HG02642 (cell line): ENCODE results near the gene FXYD4.
A peak's percentile ranks its signal among the peaks of the same experiment; 100 is the strongest.
"Not testable (repeated sequence)": the region's sequence is repeated elsewhere in the genome, so short reads cannot be mapped to it uniquely, and the experiment has no call there.

Experiments used
- ATAC-seq: cut with Tn5 transposase; IDR thresholded peaks from one replicate; pipeline ENCODE4 v1.9.1; 2021; ENCODE audit warnings: mild to moderate bottlenecking; ENCODE audit not compliant: unreplicated experiment, poor library complexity

The FXYD4 gene, protein sequence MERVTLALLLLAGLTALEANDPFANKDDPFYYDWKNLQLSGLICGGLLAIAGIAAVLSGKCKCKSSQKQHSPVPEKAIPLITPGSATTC

DNA sequence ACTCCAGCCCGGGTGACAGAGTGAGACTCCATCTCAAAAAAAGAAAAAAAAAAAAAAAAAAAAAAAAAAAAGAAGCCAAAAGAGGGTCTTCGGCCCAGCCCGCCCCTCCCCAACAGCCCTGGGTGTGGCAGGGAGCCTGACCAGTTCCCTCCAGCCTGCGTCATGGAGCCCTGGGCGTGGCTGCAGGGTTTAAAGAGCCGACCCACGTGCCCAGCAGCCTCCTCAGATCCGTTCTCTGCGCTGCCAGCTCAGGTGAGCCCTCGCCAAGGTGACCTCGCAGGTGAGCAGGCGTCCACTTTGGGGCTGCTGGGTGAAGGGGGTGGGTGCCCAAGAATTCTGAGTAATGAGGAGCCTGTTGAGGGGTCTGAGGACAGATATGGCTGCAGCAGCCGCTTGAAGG lies at the start of gene FXYD4:
TSS of gene FXYD4 (plus strand) at position 219 of the 400 bp plus-strand sequence. CDS start 2,111 bp downstream, outside the sequence.
- ATAC-seq, result no peak

DNA sequence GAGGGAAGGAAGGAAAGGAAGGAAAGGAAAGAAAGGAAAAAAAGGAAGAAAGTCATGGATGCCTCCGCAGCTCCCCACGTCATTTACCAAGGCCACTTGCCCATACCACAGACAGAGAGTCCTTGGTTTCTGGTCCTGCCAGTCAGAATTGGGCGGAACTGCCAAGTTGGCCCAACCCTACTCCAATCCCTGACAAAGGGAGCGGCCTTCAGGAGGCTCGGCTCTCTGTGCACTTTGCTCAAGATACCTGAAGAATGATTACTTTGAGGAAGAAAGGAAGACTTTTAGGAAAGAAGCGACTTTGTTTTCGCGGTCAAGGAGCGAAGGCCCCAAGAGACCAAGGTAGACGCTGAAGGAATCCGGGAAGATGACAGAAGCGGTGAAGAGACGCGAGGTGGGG lies 49.1 kb upstream of the FXYD4 start:
- ATAC-seq, result peak; percentile 11

DNA sequence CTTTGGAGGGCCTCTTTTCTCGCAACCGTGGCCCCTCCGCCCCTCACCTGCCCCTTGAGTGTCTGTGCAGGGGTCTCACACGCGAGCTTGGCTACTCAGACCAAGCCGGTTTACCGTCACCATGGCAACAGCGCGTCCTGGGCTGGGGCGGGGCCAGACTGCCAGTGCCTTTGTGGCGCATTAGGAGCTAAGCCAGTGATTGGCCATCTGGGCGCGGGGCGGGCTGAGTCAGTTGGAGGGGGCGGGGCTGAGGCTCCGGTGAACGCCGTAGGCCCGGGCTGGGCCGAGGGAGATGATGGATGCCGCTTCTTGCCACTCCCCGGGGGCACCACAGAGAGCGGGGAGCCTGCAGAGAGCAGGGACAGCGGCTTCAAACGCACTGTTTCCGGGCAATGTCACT lies 48.7 kb upstream of the FXYD4 start:
- ATAC-seq, result peak; percentile 85

DNA sequence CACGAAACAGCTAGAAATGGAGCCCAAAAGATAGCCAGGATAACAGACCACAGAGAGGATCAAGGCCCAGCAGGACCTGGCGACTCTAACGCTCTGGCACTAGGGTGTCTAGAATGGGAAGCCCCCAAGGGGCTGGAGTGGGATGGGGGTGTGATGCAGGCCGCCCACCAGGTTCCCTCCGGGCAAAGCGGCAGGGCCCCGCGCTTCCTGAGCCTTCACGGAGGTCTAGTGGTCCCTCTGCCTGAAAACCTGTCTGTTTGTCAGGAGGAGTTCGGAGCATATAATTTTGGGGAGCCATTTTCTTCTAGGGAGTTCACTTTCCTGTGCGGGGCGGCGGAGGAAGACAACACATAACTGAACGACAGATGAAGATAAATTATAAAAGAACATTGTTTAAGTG lies 48.2 kb upstream of the FXYD4 start:
- no peak for ATAC-seq

GRCh38 chr10:43324876-43325275 lies 46.6 kb upstream of the FXYD4 start:
- ATAC-seq, result no peak

DNA sequence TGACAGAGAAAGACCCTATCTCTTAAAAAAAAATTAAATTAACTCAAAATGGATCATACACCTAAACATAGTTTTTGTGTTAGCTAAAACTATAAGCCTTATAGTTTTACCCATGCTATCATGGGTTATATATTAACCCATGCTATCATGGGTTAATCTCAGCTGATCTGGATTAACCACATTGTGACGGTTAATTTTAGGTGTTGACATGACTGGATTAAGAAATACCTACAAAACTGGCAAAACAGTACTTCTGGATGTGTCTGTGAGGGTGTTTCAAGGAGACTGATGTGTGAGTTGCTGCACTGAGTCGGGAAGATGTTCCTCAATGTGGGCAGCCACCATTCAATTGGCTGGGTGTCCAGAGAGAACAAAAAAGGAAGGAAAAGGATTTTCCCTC lies 44.3 kb upstream of the FXYD4 start:
- no peak for ATAC-seq

DNA sequence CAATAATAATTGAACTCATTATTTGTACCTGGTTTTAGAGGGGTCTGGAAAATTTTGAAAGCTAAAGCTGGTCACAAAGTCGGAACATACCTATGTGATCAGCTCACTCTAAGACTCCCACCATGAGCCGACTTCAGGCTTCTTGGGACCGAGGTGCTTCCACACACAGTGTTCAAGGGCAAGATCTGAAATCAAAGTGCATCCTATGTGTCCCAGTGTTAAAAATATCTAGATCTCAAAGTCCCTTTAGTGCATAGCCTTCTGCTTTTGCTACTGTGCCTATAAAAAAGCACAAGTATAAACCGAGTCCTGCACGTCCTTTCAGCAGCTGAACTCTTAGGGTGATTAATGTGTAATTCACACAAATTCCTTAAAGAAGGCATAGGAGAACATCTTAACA lies 43.5 kb upstream of the FXYD4 start:
- no peak for ATAC-seq

DNA sequence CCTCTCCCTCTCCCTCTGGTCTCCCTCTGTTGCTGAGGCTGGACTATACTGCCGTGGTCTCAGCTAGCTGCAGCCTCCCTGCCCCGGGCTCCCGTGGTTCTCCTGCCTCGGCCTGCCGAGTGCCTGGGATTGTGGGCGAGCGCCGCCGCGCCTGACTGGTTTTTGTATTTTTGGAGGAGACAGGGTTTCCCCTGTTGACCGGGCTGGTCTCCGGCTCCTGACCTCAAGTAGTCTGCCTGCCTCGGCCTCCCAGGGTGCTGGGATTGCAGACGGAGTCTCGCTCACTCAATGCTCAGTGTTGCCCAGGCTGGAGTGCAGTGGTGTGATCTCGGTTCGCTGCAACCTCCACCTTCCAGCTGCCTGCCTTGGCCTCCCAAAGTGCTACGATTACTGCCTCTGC lies 42.6 kb upstream of the FXYD4 start:
- not testable (repeated sequence) for ATAC-seq

- not testable (repeated sequence) for ATAC-seq
Measured at GRCh38 chr10:43329246-43329885, 42.1 kb upstream of the FXYD4 start.

DNA sequence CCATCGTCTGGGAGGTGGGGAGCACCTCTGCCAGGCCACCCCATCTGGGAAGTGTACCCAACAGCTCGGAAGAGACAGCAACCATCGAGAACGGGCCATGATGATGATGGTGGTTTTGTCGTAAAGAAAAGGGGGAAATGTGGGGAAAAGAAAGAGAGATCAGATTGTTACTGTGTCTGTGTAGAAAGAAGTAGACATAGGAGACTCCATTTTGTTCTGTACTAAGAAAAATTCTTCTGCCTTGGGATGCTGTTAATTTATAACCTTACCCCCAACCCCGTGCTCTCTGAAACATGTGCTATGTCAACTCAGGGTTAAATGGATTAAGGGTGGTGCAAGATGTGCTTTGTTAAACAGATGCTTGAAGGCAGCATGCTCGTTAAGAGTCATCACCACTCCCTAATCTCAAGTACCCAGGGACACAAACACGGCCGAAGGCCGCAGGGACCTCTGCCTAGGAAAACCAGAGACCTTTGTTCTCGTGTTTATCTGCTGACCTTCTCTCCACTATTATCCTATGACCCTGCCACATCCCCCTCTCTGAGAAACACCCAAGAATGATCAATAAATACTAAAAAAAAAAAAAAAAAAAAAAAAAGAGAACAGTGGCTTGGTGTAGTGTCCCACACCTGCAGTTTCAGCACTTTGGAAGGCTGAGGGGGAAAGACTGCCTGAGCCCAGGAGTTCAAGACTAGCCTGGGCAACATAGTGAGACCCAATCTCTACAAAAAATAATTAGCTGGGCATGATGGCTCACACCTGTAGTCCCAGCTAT lies 41.2 kb upstream of the FXYD4 start:
- not testable (repeated sequence) for ATAC-seq

GRCh38 chr10:43330824-43331127 lies 40.7 kb upstream of the FXYD4 start:
- ATAC-seq, result not testable (repeated sequence)

DNA sequence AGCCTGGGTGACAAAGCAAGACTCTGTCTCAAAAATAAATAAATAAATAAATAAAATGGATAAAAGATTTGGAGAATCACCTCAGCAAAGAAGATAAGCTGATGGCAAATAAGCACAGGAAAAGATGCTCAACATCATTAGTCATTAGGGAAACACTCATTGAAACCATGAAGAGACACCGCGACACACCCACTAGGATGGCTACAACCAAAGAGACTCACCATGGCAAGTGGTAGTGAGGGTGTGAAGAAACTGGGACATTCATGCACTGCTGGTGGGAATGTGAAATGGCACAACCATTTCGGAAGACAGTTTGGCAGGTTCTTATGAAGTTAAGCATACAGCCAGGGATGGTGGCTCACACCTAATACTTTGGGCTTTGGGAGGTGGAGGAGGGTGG lies 37.8 kb upstream of the FXYD4 start:
- ATAC-seq, result no peak

DNA sequence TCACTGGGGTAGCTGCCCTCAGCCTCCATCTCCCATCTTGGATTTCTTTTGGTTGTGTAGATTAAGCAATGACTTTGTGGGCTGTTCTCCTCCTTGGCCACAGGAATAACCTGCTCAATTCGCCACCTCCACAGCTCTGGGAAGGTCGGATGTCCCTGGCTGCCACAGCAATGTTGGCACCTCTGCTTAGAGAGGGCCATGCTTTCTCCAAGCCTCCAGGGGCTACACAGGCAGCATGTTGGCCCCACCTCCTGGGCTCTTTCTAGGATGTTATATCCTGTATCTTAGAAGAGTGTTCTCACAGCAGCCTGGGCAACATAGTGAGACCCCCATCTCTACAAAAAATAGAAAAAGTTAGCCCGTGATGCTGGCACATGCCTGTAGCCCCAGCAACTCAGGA lies 35.4 kb upstream of the FXYD4 start:
- ATAC-seq, result no peak

DNA sequence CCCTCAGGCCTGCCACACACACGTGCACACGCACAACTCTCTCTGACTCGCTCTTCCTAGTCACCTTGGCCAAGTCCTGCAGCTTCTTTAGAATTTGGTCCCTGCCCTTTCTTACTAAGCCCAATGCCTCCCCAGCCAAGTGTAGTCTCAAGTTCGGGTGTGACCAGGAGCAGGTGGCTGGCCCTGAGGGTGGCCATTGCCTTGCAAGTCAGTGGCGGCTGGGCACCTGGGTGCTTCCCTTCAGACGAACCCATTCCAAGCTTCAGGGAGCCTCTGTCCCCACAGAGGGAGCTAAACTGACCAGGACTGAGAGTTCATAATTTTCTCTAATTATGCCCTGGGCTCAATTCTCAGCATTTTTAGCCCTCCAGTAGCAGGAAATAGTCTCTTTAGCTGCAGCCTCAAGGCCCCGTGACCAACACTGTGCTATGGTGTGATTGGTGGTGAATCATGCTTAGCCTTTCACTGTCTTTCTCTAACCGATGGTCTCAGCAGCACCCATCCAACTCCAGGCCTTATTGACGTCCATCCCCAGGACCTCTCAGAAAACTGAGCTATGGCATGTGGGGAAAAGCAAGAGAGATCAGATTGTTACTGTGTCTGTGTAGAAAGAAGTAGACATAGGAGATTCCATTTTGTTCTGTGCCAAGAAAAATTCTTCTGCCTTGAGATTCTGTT lies 34.7 kb upstream of the FXYD4 start:
- no peak for ATAC-seq

- not testable (repeated sequence) for ATAC-seq
Measured at GRCh38 chr10:43337536-43337935, 33.9 kb upstream of the FXYD4 start.

GRCh38 chr10:43338117-43338516 lies 33.3 kb upstream of the FXYD4 start:
- ATAC-seq, result no peak

DNA sequence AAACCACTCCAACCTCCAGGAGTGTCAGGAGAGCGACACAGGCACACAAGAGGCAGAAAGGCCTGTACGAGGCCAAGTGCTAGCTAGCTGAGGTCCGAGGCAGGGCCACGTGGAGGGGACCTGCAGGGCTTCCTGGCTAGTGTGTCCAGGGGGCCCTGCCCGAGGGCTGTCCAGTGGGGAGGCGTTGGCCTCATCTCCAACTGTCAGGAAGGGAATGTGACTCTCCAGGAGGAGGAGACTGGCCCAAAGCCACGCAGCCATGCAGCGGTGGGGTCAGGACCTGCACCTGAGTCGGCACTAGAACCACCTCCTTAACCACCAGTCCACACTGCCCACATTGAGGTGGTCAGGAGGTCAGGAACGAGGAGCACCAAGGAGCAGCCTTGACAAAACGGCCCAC lies 32.3 kb upstream of the FXYD4 start:
- ATAC-seq, result no peak

DNA sequence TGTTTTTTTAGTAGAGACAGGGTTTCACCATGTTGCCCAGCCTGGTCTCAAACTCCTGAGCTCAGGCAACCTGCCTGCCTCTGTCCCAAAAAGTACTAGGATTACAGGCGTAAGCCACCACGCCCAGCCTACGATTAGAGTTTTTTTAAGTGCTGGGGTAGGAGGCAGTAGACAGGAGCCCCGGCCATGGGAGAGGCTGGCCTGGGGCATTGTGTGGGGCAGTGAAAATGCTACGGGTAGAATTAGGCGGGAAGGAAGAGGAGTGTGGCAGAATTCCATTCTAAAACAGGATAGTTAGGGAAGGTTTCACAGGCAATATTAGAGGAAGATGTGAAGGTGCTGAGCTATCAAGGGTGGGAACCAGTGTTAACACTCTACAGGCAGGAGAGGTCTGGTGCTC lies 31.3 kb upstream of the FXYD4 start:
- no peak for ATAC-seq

- ATAC-seq, result no peak
Measured at GRCh38 chr10:43340619-43341018, 30.8 kb upstream of the FXYD4 start.

DNA sequence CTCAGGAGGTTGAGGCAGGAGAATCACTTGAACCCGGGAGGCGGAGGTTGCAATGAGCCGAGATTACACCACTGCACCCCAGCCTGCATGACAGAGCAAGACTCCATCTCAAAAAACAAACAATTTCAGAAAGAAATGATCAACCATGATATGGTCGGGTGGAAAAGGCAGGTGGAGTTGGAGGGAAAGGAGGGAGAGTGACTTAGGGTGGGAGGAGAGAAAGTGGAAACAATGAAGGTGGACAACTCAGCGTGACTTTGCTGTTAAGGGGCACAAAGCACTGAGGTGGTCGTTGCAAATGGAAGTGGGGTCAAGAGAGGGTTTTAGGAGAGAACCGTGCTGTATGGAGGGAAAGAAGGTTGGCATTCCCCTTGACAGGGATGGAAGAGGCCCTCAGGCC lies 30.0 kb upstream of the FXYD4 start:
- no peak for ATAC-seq
